ENCODE measurements around the gene CATSPERZ.

CATSPERZ gene

DNA sequence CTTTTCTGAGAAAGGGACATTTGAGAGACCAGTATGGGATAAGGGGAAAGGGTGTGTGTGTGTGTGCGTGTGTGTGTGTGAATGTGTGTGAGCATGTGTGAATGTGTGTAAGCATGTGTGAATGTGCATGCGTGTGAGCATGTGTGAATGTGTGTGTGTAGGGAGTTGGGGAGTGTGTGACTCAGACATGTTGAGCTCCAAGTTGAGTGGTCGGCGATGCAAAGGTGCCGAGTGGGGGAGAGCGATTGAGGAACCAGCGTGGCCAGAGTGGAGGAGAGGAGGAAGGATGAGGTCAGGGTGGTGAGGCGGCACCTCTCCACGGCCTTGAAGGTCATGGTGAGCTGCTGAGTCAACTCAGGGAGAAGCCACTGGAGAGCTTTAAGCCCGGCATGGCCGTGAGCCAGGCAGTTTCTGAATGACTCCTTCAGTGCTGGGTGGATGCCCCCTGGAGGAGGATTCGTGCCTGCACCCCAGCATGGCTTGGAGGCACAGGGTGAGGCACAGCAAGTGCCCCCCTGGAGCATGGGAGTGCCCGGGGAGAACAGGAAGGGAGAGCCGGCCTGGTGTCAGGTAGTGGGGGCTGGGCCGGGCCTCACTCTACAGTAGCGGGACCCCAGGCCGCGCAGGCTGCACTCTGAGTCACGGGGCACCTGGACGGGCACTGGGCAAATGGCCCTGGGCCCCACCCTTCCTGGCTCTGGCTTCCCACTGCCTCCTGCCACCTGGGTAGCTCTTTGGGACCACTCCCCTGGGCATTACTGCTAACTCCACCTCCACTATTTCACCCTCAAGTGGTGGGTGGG is 31.6 kb downstream of the CATSPERZ start:
- H3K36me3 ChIP-seq (ENCODE audit: low read depth), result no peaks in the 10 kb centered on the region
- TF ChIP-seq CTCF (IDR thresholded peaks at IDR 0.05; ENCODE audit: poor library complexity, severe bottlenecking), result peak; percentile 83
- DNase-seq (ENCODE audit: low spot score) (peak; percentile 95), ATAC-seq (ENCODE audit: low read depth) (peak; percentile 67)
- H3K27me3 ChIP-seq (ENCODE audit: insufficient read depth, poor library complexity, severe bottlenecking), result no peaks in the 10 kb centered on the region
- H3K4me1 ChIP-seq (ENCODE audit: insufficient read depth, poor library complexity, severe bottlenecking), result peaks cover 22% of the 10 kb centered on the region
- no peak overlapping the region for H3K4me3 ChIP-seq (ENCODE audit: severe bottlenecking)
- no peaks in the 10 kb centered on the region for H3K9me3 ChIP-seq (ENCODE audit: severe bottlenecking)
- peak overlapping the region; percentile 95 for H3K27ac ChIP-seq (ENCODE audit: poor library complexity, severe bottlenecking)

- H3K27me3 ChIP-seq (ENCODE audit: insufficient read depth, poor library complexity, severe bottlenecking), result no peaks in the 10 kb centered on the region
- H3K4me1 ChIP-seq (ENCODE audit: insufficient read depth, poor library complexity, severe bottlenecking), result peaks cover 22% of the 10 kb centered on the region
- ATAC-seq (ENCODE audit: low read depth) (no peak), DNase-seq (ENCODE audit: low spot score) (no peak)
- H3K27ac ChIP-seq (ENCODE audit: poor library complexity, severe bottlenecking), result peak overlapping the region; percentile 95
- no peak for TF ChIP-seq CTCF (IDR thresholded peaks at IDR 0.05; ENCODE audit: poor library complexity, severe bottlenecking)
- no peak overlapping the region for H3K4me3 ChIP-seq (ENCODE audit: severe bottlenecking)
- no peaks in the 10 kb centered on the region for H3K9me3 ChIP-seq (ENCODE audit: severe bottlenecking)
- H3K36me3 ChIP-seq (ENCODE audit: low read depth), result no peaks in the 10 kb centered on the region
Observed at GRCh38 chr11:64333556-64333955, 33.4 kb downstream of the CATSPERZ start.

DNA sequence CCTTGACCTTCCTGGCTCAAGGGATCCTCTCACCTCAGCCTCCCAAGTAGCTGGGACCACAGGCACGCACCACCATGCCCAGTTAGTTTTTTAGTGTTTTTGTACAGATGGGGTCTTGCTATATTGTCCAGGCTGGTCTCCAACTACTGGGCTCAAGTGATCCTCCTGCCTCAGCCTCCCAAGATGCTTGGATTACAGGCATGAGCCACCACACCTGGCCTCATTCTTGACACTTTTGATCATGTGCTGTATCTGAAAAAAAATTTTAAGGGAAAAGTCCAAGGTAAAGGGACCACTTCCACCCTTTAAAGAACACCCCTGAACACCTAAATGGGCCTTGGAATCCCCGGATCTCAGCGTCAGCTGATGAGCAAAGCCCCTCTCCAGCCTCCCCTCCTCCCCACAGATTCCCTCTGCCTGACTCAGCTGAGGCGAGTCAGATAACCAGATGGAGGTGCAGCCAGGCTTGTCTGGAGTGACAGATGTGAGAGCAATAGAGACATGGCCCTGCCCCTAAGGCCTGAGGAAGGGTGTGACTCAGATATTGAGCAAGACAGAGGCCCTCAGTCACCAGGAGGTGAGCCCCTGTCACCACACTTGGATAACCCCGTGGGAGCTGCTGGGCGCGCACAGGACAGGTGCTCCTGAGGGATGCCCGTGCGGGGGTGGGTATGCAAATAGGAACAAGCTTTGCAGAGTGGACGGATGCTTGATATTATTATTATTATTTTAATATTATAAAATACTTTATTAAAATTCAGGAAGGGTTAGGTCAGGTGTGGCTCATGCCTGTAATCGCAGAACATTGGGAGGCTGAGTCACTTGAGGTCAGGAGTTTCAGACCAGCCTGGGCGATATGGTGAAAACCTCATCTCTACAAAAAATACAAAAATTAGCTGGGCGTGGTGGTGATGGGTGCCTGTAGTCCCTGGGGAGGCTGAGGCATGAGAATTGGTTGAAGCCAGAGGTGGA is 34.9 kb downstream of the CATSPERZ start:
- no peaks in the 10 kb centered on the region for H3K9me3 ChIP-seq (ENCODE audit: severe bottlenecking)
- H3K27ac ChIP-seq (ENCODE audit: poor library complexity, severe bottlenecking), result peak overlapping the region; percentile 95
- ATAC-seq (ENCODE audit: low read depth), result peak; percentile 87
- peak; percentile 98 for DNase-seq (ENCODE audit: low spot score)
- no peak for TF ChIP-seq CTCF (IDR thresholded peaks at IDR 0.05; ENCODE audit: poor library complexity, severe bottlenecking)
- no peaks in the 10 kb centered on the region for H3K36me3 ChIP-seq (ENCODE audit: low read depth)
- peaks cover 22% of the 10 kb centered on the region for H3K4me1 ChIP-seq (ENCODE audit: insufficient read depth, poor library complexity, severe bottlenecking)
- H3K27me3 ChIP-seq (ENCODE audit: insufficient read depth, poor library complexity, severe bottlenecking), result no peaks in the 10 kb centered on the region
- H3K4me3 ChIP-seq (ENCODE audit: severe bottlenecking), result no peak overlapping the region

DNA sequence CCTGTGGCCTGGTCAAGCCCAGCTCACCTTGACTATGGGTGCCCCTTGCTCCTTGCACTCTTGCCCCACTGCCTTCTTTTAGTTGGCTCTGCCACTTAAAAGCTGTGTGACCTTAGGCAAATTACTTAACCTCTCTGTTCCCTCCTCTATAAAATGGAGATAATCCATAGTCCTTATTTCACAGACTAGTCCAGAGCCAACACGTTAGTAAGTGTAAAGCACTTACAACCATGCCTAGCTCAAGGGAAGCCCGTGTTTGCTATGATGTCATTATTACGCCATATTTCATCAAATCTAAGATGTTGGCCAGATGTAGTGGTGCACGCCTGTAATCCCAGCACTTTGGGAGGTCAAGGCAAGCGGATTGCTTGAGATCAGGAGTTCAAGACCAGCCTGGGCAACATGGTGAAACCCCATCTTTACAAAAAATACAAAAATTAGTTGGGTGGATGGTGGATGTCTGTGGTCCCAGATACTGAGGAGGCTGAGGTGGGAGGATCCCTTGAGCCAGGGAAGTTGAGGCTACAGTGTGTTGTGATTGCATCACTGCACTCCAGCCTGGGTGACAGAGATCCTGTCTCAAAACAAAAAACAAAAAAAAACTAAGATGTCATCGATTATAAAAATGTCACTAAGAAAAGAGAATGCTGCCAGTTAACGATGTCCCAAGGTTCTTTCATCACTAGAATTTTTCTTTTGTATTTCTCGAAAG is 37.5 kb downstream of the CATSPERZ start:
- Histone ChIP-seq H3K27ac (ENCODE audit: poor library complexity, severe bottlenecking) (no peak overlapping the region), H3K27me3 (ENCODE audit: insufficient read depth, poor library complexity, severe bottlenecking) (no peaks in the 10 kb centered on the region), H3K4me1 (ENCODE audit: insufficient read depth, poor library complexity, severe bottlenecking) (peaks cover 6% of the 10 kb centered on the region), H3K9me3 (ENCODE audit: severe bottlenecking) (no peaks in the 10 kb centered on the region), H3K36me3 (ENCODE audit: low read depth) (no peaks in the 10 kb centered on the region), H3K4me3 (ENCODE audit: severe bottlenecking) (no peak overlapping the region)
- DNase-seq (ENCODE audit: low spot score) (peak; percentile 18), ATAC-seq (ENCODE audit: low read depth) (no peak)
- TF ChIP-seq CTCF (IDR thresholded peaks at IDR 0.05; ENCODE audit: poor library complexity, severe bottlenecking), result no peak
